GM11168 (cell line): ENCODE data around the gene PRTG.
"Not testable (repeated sequence)": the region's sequence is repeated elsewhere in the genome, so short reads cannot be mapped to it uniquely, and the experiment has no call there.

Source experiments
- in situ Hi-C: fragments of 300-500 bp; cut with MboI; formaldehyde crosslinking; loops from one replicate; pipeline ENCODE4 v1.12.0; 2022; ENCODE audit warnings: low sequenced_read_pairs; ENCODE audit not compliant: unreplicated experiment

Gene PRTG

GRCh38 chr15:55750706-55751105 lies 7.8 kb upstream of the PRTG start:
- in situ Hi-C loops: no loop called here

GRCh38 chr15:55743729-55744655 lies 1.0 kb upstream of the PRTG start:
- in situ Hi-C loops: no loop called here

DNA sequence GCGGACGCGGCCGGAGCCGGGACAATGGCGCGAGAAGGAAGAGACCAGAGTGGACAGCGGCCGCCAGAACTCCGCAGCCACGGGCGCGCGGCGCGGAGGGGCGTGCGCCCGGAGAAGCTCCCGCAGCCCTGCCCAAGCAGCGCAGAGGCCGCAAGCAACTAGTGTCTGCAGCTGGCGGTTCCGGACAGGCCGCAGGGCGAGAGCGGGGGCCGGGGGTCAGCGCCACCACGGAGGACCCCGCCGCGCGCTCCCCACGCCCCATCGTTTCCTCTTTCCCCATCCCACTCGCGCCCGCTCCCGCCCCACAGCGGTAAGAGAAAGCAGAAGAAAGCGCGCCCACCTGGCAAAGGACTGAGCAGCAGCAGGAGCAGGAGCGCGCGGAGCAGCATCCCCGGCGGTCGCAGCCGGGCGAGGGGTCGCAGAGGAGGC lies 440 bp downstream of the PRTG start:
- in situ Hi-C loops: no loop called here

DNA sequence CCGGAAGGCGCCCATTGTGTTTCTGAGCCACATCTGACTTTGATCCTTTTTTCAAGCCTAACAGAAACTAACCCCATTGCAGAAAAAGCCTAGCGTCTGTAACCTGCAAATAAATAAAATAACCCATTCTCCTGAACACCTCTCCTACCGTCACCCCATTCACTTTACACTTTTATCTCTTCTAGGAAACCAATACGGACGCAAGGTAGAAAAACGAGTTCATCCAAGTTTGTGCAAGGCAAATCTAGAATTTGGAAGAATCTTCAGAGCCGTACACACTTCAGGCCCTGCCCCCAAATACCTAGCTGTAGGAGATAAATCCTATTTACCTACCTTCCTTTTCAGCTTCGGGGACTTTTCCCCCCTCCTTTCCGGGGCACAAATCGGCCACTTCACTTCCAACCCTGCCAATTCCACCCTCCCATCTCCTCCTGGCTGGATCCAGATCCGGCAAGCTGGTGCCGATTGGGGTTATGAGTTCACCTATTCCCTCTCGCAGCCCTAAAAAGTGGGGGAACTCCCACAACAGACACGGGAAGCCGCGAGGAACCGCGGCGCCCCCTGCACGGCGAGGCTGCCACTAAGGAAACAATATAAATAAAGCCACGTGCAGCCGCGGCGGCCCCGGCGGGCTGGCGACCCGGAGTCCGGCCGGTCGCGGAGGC lies 987 bp downstream of the PRTG start:
- in situ Hi-C loops: no loop called here

GRCh38 chr15:55740981-55741832 lies 1.7 kb downstream of the PRTG start:
- in situ Hi-C loops: no loop called here

- in situ Hi-C loops: no loop called here
Measured at GRCh38 chr15:55740359-55740878, 2.5 kb downstream of the PRTG start.

GRCh38 chr15:55739641-55740040 lies 3.3 kb downstream of the PRTG start:
- in situ Hi-C loops: no loop called here

DNA sequence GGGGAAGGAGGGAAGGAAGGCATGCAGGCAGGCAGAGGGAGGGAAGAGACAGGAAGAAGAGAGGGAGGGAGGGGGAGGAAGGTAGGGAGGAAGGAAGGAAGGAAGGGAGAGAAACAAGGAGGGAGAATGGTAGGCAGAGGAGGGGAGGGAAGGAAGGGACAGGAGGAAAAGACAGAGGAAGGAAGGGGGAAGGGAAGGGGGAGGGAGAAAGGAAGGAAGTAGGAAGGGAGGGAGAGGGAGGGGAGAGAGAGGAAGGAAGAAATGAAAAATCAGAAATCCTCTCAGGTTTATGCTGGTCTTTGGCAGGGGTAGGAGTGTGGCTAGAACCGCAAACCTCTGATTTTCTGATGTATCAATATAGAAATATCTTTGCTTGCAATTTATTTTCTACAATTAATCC lies 4.2 kb downstream of the PRTG start:
- in situ Hi-C loops: no loop called here

GRCh38 chr15:55737373-55737772 lies 5.6 kb downstream of the PRTG start:
- in situ Hi-C loops: no loop called here

DNA sequence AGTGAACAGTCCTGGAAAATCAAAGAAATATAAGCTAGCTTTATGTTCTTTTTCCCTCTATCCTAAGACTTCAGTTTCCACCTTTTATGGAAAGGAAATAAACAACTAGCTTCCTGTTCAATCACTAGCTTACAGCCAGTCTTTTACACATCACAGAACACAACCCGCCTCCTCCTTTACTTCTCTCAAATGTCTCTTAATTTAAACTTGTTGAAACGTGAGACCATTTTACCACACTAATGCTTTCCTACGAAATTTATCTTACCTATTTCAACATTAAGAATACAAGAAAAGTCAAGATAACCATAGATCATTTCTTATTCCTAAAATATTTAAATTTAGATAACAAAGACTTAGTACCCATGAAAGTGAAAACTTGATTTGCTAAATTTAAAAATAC lies 6.2 kb downstream of the PRTG start:
- in situ Hi-C loops: no loop called here

DNA sequence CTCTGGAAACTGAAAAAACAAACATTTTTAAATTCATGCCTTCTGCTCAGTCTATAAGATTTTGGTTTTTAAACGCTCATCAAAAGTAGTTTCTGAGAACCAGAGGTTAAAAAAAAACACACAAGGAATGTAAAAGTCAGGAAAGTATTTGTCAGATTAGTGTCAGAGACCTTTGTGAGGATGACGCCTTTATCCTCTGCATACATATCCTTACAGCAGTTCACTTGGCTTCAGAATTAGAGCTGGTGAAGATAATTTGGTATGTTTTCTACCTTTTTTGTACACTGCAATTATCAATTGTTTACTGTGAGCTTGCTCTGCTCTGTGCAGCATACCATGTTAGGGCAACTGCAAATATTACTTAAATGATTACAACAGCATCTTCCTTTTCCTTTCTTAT lies 8.3 kb downstream of the PRTG start:
- in situ Hi-C loops: no loop called here

DNA sequence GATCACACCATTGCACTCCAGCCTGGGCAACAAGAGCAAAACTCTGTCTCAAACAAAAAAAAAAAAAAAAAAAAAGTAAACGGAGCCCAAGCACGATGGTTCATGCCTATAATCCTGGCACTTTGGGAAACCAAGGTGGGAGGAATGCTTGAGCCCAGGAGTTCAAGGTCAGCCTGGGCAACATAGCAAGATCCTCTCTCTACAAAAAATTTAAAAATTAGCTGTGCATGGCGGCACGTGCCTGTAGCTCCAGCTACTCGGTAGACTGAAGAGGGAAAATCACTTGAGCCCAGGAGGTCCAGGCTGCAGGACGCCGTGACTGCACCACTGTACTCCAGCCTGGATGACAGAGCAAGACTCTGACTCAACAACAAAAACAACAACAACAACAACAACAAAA lies 9.5 kb downstream of the PRTG start:
- in situ Hi-C loops: not testable (repeated sequence)

DNA sequence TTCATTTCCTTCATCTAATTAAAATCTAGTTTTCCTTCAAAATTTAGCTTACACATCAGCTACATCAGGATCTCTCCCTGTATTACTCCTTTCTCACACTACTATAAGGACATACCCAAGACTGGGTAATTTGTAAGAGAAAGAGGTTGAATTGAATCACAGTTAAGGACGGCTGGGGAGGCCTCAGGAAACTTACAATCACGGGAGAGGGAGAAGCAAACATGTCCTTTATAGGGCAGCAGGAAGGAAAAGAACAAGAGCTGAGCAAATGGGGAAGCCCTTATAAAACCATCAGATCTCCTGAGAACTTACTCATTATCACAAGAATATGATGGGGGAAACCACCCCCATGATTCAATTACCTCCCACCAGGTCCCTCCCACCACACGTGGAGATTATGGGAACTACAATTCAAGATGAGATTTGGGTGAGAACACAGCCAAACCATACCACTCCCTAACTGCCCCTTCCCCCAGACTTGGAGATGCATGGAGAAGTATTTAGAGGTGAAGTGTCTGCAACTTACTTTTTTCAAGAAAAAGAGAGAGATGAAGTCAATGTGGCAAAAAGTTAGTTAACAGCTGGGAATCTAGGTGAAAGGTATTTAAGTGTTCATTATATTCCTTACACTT lies 21.3 kb downstream of the PRTG start:
- in situ Hi-C loops: no loop called here

DNA sequence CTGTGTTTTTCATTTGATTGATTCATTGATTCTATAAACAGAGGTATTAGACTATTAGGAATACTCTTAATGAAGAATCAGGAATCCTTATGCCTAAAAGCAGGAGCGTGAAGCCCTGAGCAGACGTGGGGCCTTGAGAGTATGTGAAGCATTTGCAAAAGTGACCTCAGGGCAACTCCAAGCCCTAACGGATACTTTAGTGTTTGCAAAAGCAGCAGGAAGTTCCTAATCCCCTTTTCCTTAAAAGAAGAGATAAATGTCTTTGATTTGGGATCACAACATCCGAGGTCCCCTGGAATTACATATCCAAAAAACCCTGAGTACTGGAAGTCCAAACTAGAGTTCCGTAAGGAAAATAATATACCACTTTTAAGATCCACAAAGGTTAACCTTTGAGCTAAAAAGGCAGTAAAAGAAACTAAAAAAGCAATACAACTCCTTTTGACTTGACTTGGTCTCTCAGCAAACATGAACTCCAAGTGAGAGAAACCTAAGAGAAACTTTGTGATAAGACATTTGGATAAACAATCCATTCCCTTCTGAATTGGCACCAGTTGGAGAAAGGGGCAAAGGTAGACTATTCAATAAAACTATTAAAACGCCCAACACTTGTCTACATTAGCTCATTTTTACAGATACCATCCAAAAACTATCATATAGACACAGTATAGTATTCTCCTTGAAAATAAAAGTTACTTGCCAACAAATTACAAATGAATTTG lies 27.4 kb downstream of the PRTG start:
- in situ Hi-C loops: no loop called here

DNA sequence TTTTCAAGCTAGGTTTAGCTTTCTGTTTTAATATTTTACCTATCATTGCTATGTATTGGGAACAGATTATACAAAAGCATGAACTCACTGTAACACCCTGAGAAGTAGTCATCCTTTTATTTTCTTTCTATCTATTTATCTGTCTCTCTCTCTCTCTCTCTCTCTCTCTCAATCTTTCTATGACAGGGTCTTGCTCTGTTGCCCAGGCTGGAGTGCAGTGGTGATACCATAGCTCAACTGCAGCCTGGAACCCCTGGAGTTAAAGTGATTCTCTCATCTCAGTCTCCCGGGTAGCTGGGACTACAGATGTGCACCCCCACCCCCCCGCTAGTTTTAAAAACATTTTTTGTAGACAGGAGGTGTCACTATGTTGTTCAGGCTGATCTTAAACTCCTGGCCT lies 28.9 kb downstream of the PRTG start:
- in situ Hi-C loops: no loop called here

DNA sequence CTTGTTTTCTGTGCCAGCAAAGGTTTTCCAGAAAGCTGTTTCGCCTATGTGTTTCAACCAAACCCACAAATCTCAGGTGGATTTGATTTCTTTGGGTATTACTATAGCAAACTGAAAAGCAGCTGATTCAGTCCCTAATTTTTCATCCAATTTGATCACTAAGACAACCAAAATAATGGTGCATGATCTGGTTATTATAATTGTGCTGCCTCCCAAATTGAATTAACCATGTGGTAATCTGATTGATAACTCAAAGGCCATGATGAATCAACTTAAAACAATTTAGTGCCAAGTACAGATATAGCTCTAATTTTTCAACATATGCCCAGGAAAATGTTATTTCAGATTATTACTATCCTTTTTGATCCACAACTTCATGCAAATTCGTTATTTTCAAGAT lies 30.6 kb downstream of the PRTG start:
- in situ Hi-C loops: no loop called here

DNA sequence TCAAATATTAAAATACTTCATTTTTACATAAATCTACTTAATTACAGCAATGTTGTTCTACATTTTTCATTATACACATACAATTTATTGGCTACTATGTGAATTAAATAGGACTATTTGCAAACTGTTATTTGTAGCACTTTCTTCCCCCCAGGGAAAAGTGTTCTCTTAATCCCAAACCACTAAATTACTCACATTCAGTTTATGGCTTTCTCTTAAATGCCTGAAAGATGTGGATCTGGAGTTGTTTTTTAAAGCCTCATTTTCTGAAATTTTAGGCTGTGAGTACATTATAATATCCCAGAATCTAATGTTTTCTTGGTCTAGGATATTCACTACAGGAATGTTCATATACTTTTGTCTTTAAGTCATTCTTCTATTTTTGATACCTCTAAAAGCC lies 32.7 kb downstream of the PRTG start:
- in situ Hi-C loops: no loop called here

- in situ Hi-C loops: no loop called here
Measured at GRCh38 chr15:55709458-55709857, 33.5 kb downstream of the PRTG start.

DNA sequence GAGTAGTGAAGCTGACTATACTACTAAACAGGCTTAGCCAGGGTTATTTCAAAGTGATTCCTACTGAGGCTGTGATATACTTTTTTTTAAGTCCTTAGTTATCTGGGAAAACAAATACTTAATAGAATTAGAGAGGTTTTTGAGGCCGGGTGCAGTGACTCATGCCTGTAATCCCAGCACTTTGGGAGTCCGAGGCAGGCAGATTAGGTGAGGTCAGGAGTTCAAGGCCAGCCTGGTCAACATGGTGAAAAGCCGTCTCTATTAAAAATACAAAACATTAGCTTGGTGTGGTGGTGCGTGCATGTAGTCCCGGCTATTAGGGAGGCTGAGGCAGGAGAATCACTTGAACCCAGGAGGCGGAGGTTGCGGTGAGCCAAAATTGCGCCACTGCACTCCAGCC lies 34.2 kb downstream of the PRTG start:
- in situ Hi-C loops: no loop called here
